ENCODE results near the gene SYK.

Gene SYK

GRCh38 chr9:90825586-90825985 lies 24.0 kb downstream of the SYK start:
- H3K27ac ChIP-seq: no peak overlapping the region
- TF ChIP-seq CTCF (IDR thresholded peaks at IDR 0.05) (no peak), ZFX (IDR thresholded peaks at IDR 0.05; ENCODE audit: borderline replicate concordance) (no peak)

- TF ChIP-seq CTCF (IDR thresholded peaks at IDR 0.05): no peak
- TF ChIP-seq ZFX (IDR thresholded peaks at IDR 0.05; ENCODE audit: borderline replicate concordance): no peak
- no peak overlapping the region for H3K27ac ChIP-seq
Measured at GRCh38 chr9:90826326-90827020, 24.9 kb downstream of the SYK start.

GRCh38 chr9:90827181-90827871 lies 25.7 kb downstream of the SYK start:
- no peak overlapping the region for H3K27ac ChIP-seq

GRCh38 chr9:90830051-90830450 lies 28.4 kb downstream of the SYK start:
- no peak overlapping the region for H3K27ac ChIP-seq
- TF ChIP-seq CTCF (IDR thresholded peaks at IDR 0.05): no peak
- TF ChIP-seq ZFX (IDR thresholded peaks at IDR 0.05; ENCODE audit: borderline replicate concordance): no peak

More at GRCh38 chr9:90827181-90827871, 25.7 kb downstream of the SYK start:
- TF ChIP-seq ZFX (IDR thresholded peaks at IDR 0.05; ENCODE audit: borderline replicate concordance) (no peak), CTCF (IDR thresholded peaks at IDR 0.05) (no peak)

GRCh38 chr9:90830977-90831376 lies 29.4 kb downstream of the SYK start:
- no peak for TF ChIP-seq CTCF (IDR thresholded peaks at IDR 0.05)
- no peak for TF ChIP-seq ZFX (IDR thresholded peaks at IDR 0.05; ENCODE audit: borderline replicate concordance)
- no peak overlapping the region for H3K27ac ChIP-seq

GRCh38 chr9:90832261-90832660 lies 30.6 kb downstream of the SYK start:
- no peak for TF ChIP-seq ZFX (IDR thresholded peaks at IDR 0.05; ENCODE audit: borderline replicate concordance)
- TF ChIP-seq CTCF (IDR thresholded peaks at IDR 0.05): no peak
- H3K27ac ChIP-seq: no peak overlapping the region
